HUES6 (cell line): Measurements from ENCODE around the gene ZNF79.
"Not testable (repeated sequence)": the region's sequence is repeated elsewhere in the genome, so short reads cannot be mapped to it uniquely, and the experiment has no call there.

Experiments
- H3K27ac ChIP-seq: 2 replicates; pipeline ENCODE4 v1.7.0; 2013; ENCODE audit warnings: low read depth, mild to moderate bottlenecking, low read length, inconsistent platforms
- H3K27me3 ChIP-seq: 2 replicates; pipeline ENCODE4 v1.6.1; 2013; ENCODE audit warnings: low read length; ENCODE audit not compliant: control insufficient read depth, insufficient read depth
- H3K36me3 ChIP-seq: 2 replicates; pipeline ENCODE4 v1.6.1; 2013; ENCODE audit warnings: low read length; ENCODE audit not compliant: control insufficient read depth, insufficient read depth
- H3K4me1 ChIP-seq: 2 replicates; pipeline ENCODE4 v1.6.1; 2013; ENCODE audit warnings: low read length; ENCODE audit not compliant: control insufficient read depth, insufficient read depth
- H3K4me3 ChIP-seq: 2 replicates; pipeline ENCODE4 v1.5.1; 2013; ENCODE audit warnings: low read depth, low read length
- H3K9ac ChIP-seq: one replicate; pipeline ENCODE4 v1.6.1; 2013; ENCODE audit warnings: mild to moderate bottlenecking, low read length
- H3K9me3 ChIP-seq: 2 replicates; pipeline ENCODE4 v1.6.1; 2013; ENCODE audit warnings: low read depth, low read length; ENCODE audit not compliant: control insufficient read depth, insufficient read depth

The ZNF79 gene

GRCh38 chr9:127463911-127464310 lies 39.7 kb downstream of the ZNF79 start:
- Histone ChIP-seq H3K9me3 (no peaks in the 10 kb centered on the region), H3K4me3 (no peak overlapping the region), H3K27ac (no peak overlapping the region), H3K9ac (no peak overlapping the region), H3K27me3 (no peaks in the 10 kb centered on the region), H3K36me3 (peaks cover 68% of the 10 kb centered on the region), H3K4me1 (no peaks in the 10 kb centered on the region)

- H3K9me3 ChIP-seq, H3K27me3 ChIP-seq, H3K9ac ChIP-seq, H3K4me1 ChIP-seq, H3K27ac ChIP-seq, H3K4me3 ChIP-seq: not testable (repeated sequence)
- H3K36me3 ChIP-seq, result peaks cover 50% of the 10 kb centered on the region
Measured at GRCh38 chr9:127466407-127466917, 42.3 kb downstream of the ZNF79 start.

- no peak overlapping the region for H3K4me3 ChIP-seq
Measured at GRCh38 chr9:127467621-127468020, 43.4 kb downstream of the ZNF79 start.

GRCh38 chr9:127470662-127471061 lies 46.5 kb downstream of the ZNF79 start:
- Histone ChIP-seq H3K4me3 (no peak overlapping the region), H3K36me3 (peaks cover 34% of the 10 kb centered on the region), H3K27me3 (no peaks in the 10 kb centered on the region), H3K4me1 (no peaks in the 10 kb centered on the region), H3K9me3 (no peaks in the 10 kb centered on the region), H3K9ac (no peak overlapping the region), H3K27ac (no peak overlapping the region)

More at GRCh38 chr9:127467621-127468020, 43.4 kb downstream of the ZNF79 start:
- no peak overlapping the region for H3K9ac ChIP-seq
- no peak overlapping the region for H3K27ac ChIP-seq
- H3K4me1 ChIP-seq, result no peaks in the 10 kb centered on the region
- H3K9me3 ChIP-seq, result no peaks in the 10 kb centered on the region
- H3K27me3 ChIP-seq, result no peaks in the 10 kb centered on the region
- H3K36me3 ChIP-seq, result peaks cover 38% of the 10 kb centered on the region

GRCh38 chr9:127473501-127473900 lies 49.3 kb downstream of the ZNF79 start:
- H3K9ac ChIP-seq, result no peak overlapping the region
- no peaks in the 10 kb centered on the region for H3K27me3 ChIP-seq
- H3K36me3 ChIP-seq, result peaks cover 29% of the 10 kb centered on the region

GRCh38 chr9:127473932-127474331 lies 49.8 kb downstream of the ZNF79 start:
- Histone ChIP-seq H3K27me3 (no peaks in the 10 kb centered on the region), H3K27ac (no peak overlapping the region), H3K36me3 (peaks cover 32% of the 10 kb centered on the region), H3K9ac (no peak overlapping the region), H3K4me1 (no peaks in the 10 kb centered on the region), H3K4me3 (no peak overlapping the region), H3K9me3 (no peaks in the 10 kb centered on the region)

More at GRCh38 chr9:127473501-127473900, 49.3 kb downstream of the ZNF79 start:
- Histone ChIP-seq H3K9me3 (no peaks in the 10 kb centered on the region), H3K27ac (no peak overlapping the region), H3K4me1 (no peaks in the 10 kb centered on the region), H3K4me3 (no peak overlapping the region)

GRCh38 chr9:127474592-127474991 lies 50.4 kb downstream of the ZNF79 start:
- H3K9ac ChIP-seq, result no peak overlapping the region
- peaks cover 39% of the 10 kb centered on the region for H3K36me3 ChIP-seq
- no peaks in the 10 kb centered on the region for H3K9me3 ChIP-seq
- H3K27me3 ChIP-seq, result no peaks in the 10 kb centered on the region
- no peak overlapping the region for H3K27ac ChIP-seq
- no peak overlapping the region for H3K4me3 ChIP-seq
- H3K4me1 ChIP-seq, result no peaks in the 10 kb centered on the region

GRCh38 chr9:127479507-127480081 lies 55.4 kb downstream of the ZNF79 start:
- no peak overlapping the region for H3K9ac ChIP-seq
- H3K4me1 ChIP-seq, result no peaks in the 10 kb centered on the region
- no peak overlapping the region for H3K27ac ChIP-seq
- no peak overlapping the region for H3K4me3 ChIP-seq
- peaks cover 48% of the 10 kb centered on the region for H3K36me3 ChIP-seq
- no peaks in the 10 kb centered on the region for H3K9me3 ChIP-seq
- no peaks in the 10 kb centered on the region for H3K27me3 ChIP-seq

- Histone ChIP-seq H3K27me3 (no peaks in the 10 kb centered on the region), H3K4me1 (no peaks in the 10 kb centered on the region), H3K36me3 (peaks cover 53% of the 10 kb centered on the region), H3K4me3 (no peak overlapping the region), H3K9me3 (no peaks in the 10 kb centered on the region), H3K9ac (no peak overlapping the region), H3K27ac (no peak overlapping the region)
Measured at GRCh38 chr9:127482662-127483061, 58.5 kb downstream of the ZNF79 start.

- Histone ChIP-seq H3K27me3 (no peaks in the 10 kb centered on the region), H3K4me3 (no peak overlapping the region), H3K36me3 (peaks cover 40% of the 10 kb centered on the region), H3K9ac (no peak overlapping the region), H3K27ac (no peak overlapping the region), H3K4me1 (peaks cover 6% of the 10 kb centered on the region; the same call in 1 of the 2 replicates), H3K9me3 (no peaks in the 10 kb centered on the region)
Measured at GRCh38 chr9:127485995-127486394, 61.8 kb downstream of the ZNF79 start.

GRCh38 chr9:127488946-127489345 lies 64.8 kb downstream of the ZNF79 start:
- Histone ChIP-seq H3K27ac (no peak overlapping the region), H3K9ac (no peak overlapping the region), H3K27me3 (no peaks in the 10 kb centered on the region), H3K4me3 (no peak overlapping the region), H3K4me1 (peaks cover 6% of the 10 kb centered on the region; the same call in 1 of the 2 replicates), H3K9me3 (no peaks in the 10 kb centered on the region), H3K36me3 (peaks cover 56% of the 10 kb centered on the region)
